HCT116 (cell line): ENCODE data around the gene HSD3B7. TPM values are rescaled to one million over a fixed set of nuclear protein-coding genes. Genes with fewer than 3 reads are reported as not detected.

ENCODE experiments used
- ATAC-seq: fragments of 200-7000 bp; cut with Tn5 transposase; 2 replicates; pipeline ENCODE4 v1.9.1; 2020; ENCODE audit warnings: mild to moderate bottlenecking, moderate library complexity
- BruUV-seq: library from RNA; stranded (reverse); fragments of 400-500 nt; replicated peaks from 2 replicates; lab custom pipeline; 2021; lab: Mats Ljungman, UMichigan
- CTCF ChIA-PET: fragments of 300-600 bp; sonication (Branson Sonifier 250); formaldehyde crosslinking; loops from one replicate; lab custom pipeline; 2021; ENCODE audit warnings: antibody characterized with exemption; lab: Charles Lee
- POLR2A ChIA-PET: fragments of 300-600, 350-600 bp; sonication (Branson Sonifier 250); formaldehyde crosslinking; loops from one replicate; lab custom pipeline; 2021; ENCODE audit warnings: antibody characterized with exemption; lab: Charles Lee
- RAD21 ChIA-PET, 2 experiments: fragments of 300-600 bp; sonication (Branson Sonifier 250); formaldehyde crosslinking; loops; one replicate each; lab custom pipeline; 2023; ENCODE audit warnings: low total read pairs in 2 of 2; ENCODE audit not compliant: uncharacterized antibody in 2 of 2, unreplicated experiment in 2 of 2, low non-redundant PET in 1 of 2; lab: Charles Lee
- DNase-seq: peaks from one replicate; pipeline ENCODE4 v3.0.0-alpha.2; 2010; ENCODE audit warnings: low read depth, low spot score
- H2AFZ ChIP-seq: fragments of 200-600 bp; shearing (Covaris generic), sonication (generic); 2 replicates; pipeline ENCODE4 v1.6.1; 2017; ENCODE audit warnings: low read depth, mixed run types, mixed read lengths, antibody characterized with exemption, low read length; ENCODE audit not compliant: poor library complexity, severe bottlenecking
- H3K27ac ChIP-seq: 2 replicates; pipeline ENCODE4 v1.5.1; 2012; ENCODE audit warnings: low read depth, low read length
- H3K27me3 ChIP-seq: fragments of 200-600 bp; sonication (generic); 2 replicates; pipeline ENCODE4 v1.6.1; 2016; ENCODE audit warnings: mixed run types, low read length, mixed read lengths; ENCODE audit not compliant: insufficient read depth
- H3K36me3 ChIP-seq, 2 experiments: fragments of 200-500 bp in 1 of 2; fragments of 200-600 bp in 1 of 2; sonication (Bioruptor generic) in 1 of 2; sonication (generic) in 1 of 2; 2 replicates each; pipeline versions ENCODE4 v1.5.1 to v1.6.1; 2014 to 2016; ENCODE audit warnings: low read length in 2 of 2, inconsistent platforms in 1 of 2, mixed read lengths in 1 of 2, mixed run types in 1 of 2; ENCODE audit not compliant: insufficient read depth in 2 of 2, control insufficient read depth in 1 of 2
- H3K4me1 ChIP-seq, 2 experiments: fragments of 200-600 bp in 1 of 2; sonication (generic) in 1 of 2; 2 replicates each; pipeline versions ENCODE4 v1.5.1 to v1.6.1; 2012 to 2017; ENCODE audit warnings: low read length in 2 of 2, inconsistent platforms in 1 of 2, mild to moderate bottlenecking in 1 of 2, mixed read lengths in 1 of 2, mixed run types in 1 of 2, moderate library complexity in 1 of 2; ENCODE audit not compliant: insufficient read depth in 2 of 2, control insufficient read depth in 1 of 2
- H3K4me2 ChIP-seq: fragments of 200-600 bp; sonication (generic); 2 replicates; pipeline ENCODE4 v1.6.1; 2017; ENCODE audit warnings: mixed run types, low read length, mixed read lengths
- H3K4me3 ChIP-seq, 2 experiments: fragments of 200-600 bp in 1 of 2; sonication (generic) in 1 of 2; replicated peaks in 1 of 2; 2 replicates each; pipeline ENCODE4 v1.5.1; 2011 to 2016; ENCODE audit warnings: low read length in 2 of 2, control low read depth in 1 of 2, low read depth in 1 of 2, mild to moderate bottlenecking in 1 of 2, mixed read lengths in 1 of 2, mixed run types in 1 of 2
- H3K79me2 ChIP-seq: fragments of 200-600 bp; sonication (generic); 2 replicates; pipeline ENCODE4 v1.6.1; 2017; ENCODE audit warnings: mild to moderate bottlenecking, mixed run types, low read length, moderate library complexity, mixed read lengths; ENCODE audit not compliant: insufficient read depth
- H3K9ac ChIP-seq: fragments of 200-600 bp; sonication (generic); 2 replicates; pipeline ENCODE4 v1.6.1; 2016; ENCODE audit warnings: low read length, mixed read lengths
- H3K9me2 ChIP-seq: fragments of 200-600 bp; sonication (generic), shearing (Covaris generic); 2 replicates; pipeline ENCODE4 v1.6.1; 2017; ENCODE audit warnings: mixed run types, mild to moderate bottlenecking, moderate library complexity; ENCODE audit not compliant: insufficient read depth
- H3K9me3 ChIP-seq, 2 experiments: fragments of 200-500 bp in 1 of 2; fragments of 200-600 bp in 1 of 2; sonication (Bioruptor generic) in 1 of 2; sonication (generic) in 1 of 2; 2 replicates each; pipeline ENCODE4 v1.6.1; 2014 to 2017; ENCODE audit warnings: low read length in 2 of 2, mixed read lengths in 2 of 2, inconsistent platforms in 1 of 2, low read depth in 1 of 2, mild to moderate bottlenecking in 1 of 2, mixed run types in 1 of 2, moderate library complexity in 1 of 2; ENCODE audit not compliant: control insufficient read depth in 1 of 2, insufficient read depth in 1 of 2
- H4K20me1 ChIP-seq: fragments of 200-600 bp; sonication (generic), shearing (Covaris generic); 2 replicates; pipeline ENCODE4 v1.6.1; 2017; ENCODE audit warnings: mixed run types, mild to moderate bottlenecking, moderate library complexity; ENCODE audit not compliant: insufficient read depth
- EGR1 ChIP-seq: IDR thresholded peaks from 2 replicates; pipeline ENCODE4 v1.6.1; 2012; ENCODE audit warnings: low read depth
- POLR2A ChIP-seq: IDR thresholded peaks from 2 replicates; pipeline ENCODE4 v1.7.0; 2011; ENCODE audit warnings: borderline replicate concordance; ENCODE audit not compliant: insufficient read depth, insufficient read length; ENCODE audit errors: extremely low read depth
- SRF ChIP-seq: IDR thresholded peaks from 2 replicates; pipeline ENCODE4 v1.6.1; 2012; ENCODE audit warnings: low read depth
- ZBTB33 ChIP-seq: IDR thresholded peaks from 2 replicates; pipeline ENCODE4 v1.6.1; 2011; ENCODE audit warnings: mild to moderate bottlenecking, low read length, moderate library complexity; ENCODE audit not compliant: insufficient replicate concordance; ENCODE audit errors: extremely low read depth
- ZFX ChIP-seq: fragments of 450-650 bp; IDR thresholded peaks from 2 replicates; pipeline ENCODE4 v1.6.1; 2017
- ZNF274 ChIP-seq: fragments of 200-500 bp; sonication (Bioruptor generic); IDR thresholded peaks from 2 replicates; pipeline ENCODE4 v1.6.1; 2014; ENCODE audit warnings: mild to moderate bottlenecking, low read depth, low read length, inconsistent platforms
- intact Hi-C: fragments of 100-400 bp; cut with micrococcal nuclease; formaldehyde crosslinking; loops from 2 replicates; pipeline ENCODE4 v1.10.0; 2022
- total RNA-seq: library from RNA; stranded (reverse); gene quantifications from one replicate; pipeline ENCODE4 v1.2.1, GENCODE V29; 2021; ENCODE audit not compliant: unreplicated experiment
- TF ChIP-seq, protein P1 (sequence below): IDR thresholded peaks from 2 replicates; pipeline ENCODE4 v1.6.1; 2012

The HSD3B7 gene
- total RNA-seq, 1 experiment from 2014 or later: 8.6 TPM

DNA sequence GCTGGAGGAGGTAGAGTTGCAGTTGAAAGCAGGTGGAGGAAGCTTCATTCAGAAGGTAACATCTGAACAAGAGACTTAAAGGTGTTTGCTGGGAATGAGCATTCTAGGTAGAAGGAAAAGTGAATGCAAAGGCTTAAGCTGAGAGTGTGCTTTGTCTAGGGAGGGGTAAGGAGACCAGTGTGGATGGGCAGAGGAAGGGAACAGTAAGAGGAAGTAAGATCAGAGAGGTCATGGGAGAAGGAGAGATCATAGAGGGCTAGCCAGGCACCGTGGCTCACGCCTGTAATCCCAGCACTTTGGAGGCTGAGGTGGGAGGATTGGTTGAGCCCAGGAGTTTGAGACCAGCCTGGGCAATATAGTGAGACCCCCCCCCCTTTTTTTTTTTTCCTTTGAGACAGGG is 51.7 kb downstream of the HSD3B7 start:
- intact Hi-C loops: no loop called here
- CTCF ChIA-PET: no interaction called here
- TF ChIP-seq EGR1 (no peak), ZFX (no peak), POLR2A (no peak), ZBTB33 (no peak), SRF (no peak), ZNF274 (no peak)
- TF ChIP-seq, protein P1, sequence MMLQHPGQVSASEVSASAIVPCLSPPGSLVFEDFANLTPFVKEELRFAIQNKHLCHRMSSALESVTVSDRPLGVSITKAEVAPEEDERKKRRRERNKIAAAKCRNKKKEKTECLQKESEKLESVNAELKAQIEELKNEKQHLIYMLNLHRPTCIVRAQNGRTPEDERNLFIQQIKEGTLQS: no peak
- TF ChIP-seq, all 23 proteins: peak for 0
- BruUV-seq: no TSS peak
- RAD21 ChIA-PET: no interaction called here
- peaks cover 5 to 15% of the 10 kb centered on the region in 2 experiments for H3K4me1 ChIP-seq
- no peaks in the 10 kb centered on the region for H3K27me3 ChIP-seq
- H3K9me2 ChIP-seq: no peaks in the 10 kb centered on the region
- DNase-seq (no peak), ATAC-seq (no peak)
- peaks cover 10% of the 10 kb centered on the region; the same call in 1 of the 2 replicates for H3K79me2 ChIP-seq
- no peaks in the 10 kb centered on the region for H3K9me3 ChIP-seq
- POLR2A ChIA-PET: no interaction called here
- no peak overlapping the region for H3K27ac ChIP-seq
- no peak overlapping the region for H3K4me2 ChIP-seq
- H3K4me3 ChIP-seq: no peak overlapping the region
- peaks cover 0 to 3% of the 10 kb centered on the region in 2 experiments; a peak in 2 of 4 replicates for H3K36me3 ChIP-seq
- H4K20me1 ChIP-seq: no peaks in the 10 kb centered on the region
- H3K9ac ChIP-seq: no peak overlapping the region
- no peak overlapping the region for H2AFZ ChIP-seq

Other genes with a start within 250 kb of the HSD3B7 start
- 32.6 TPM for gene PHKG2, start 236.8 kb upstream of the HSD3B7 start, total RNA-seq
- gene CFAP119, start 223.1 kb upstream of the HSD3B7 start, total RNA-seq: 12.6 TPM
- gene RNF40, start 222.9 kb upstream of the HSD3B7 start, total RNA-seq: 90.3 TPM
- 18.4 TPM for gene ZNF629, start 198.0 kb upstream of the HSD3B7 start, total RNA-seq
- 44.9 TPM for gene BCL7C, start 91.1 kb upstream of the HSD3B7 start, total RNA-seq
- 1.4 TPM for gene CTF1, start 88.6 kb upstream of the HSD3B7 start, total RNA-seq
- gene FBXL19, start 61.6 kb upstream of the HSD3B7 start, total RNA-seq: 45.2 TPM
- 9.0 TPM for gene ORAI3, start 36.1 kb upstream of the HSD3B7 start, total RNA-seq
- gene SETD1A, start 27.5 kb upstream of the HSD3B7 start, total RNA-seq: 26.9 TPM
- 1.6 TPM for gene STX1B, start 25.4 kb downstream of the HSD3B7 start, total RNA-seq
- gene STX4, start 48.4 kb downstream of the HSD3B7 start, total RNA-seq: 26.0 TPM
- 16.8 TPM for gene ZNF668, start 89.0 kb downstream of the HSD3B7 start, total RNA-seq
- gene ZNF646, start 89.2 kb downstream of the HSD3B7 start, total RNA-seq: 17.7 TPM
- 11.6 TPM for gene PRSS53, start 103.7 kb downstream of the HSD3B7 start, total RNA-seq
- gene VKORC1, start 109.6 kb downstream of the HSD3B7 start, total RNA-seq: 83.8 TPM
- gene BCKDK, start 123.2 kb downstream of the HSD3B7 start, total RNA-seq: 60.7 TPM
- 44.9 TPM for gene KAT8, start 132.5 kb downstream of the HSD3B7 start, total RNA-seq
- gene PRSS8, start 150.5 kb downstream of the HSD3B7 start, total RNA-seq: 42.6 TPM
- gene PRSS36, start 164.9 kb downstream of the HSD3B7 start, total RNA-seq: not detected
- 522 TPM for gene FUS, start 194.9 kb downstream of the HSD3B7 start, total RNA-seq
- not detected for gene PYCARD, start 217.6 kb downstream of the HSD3B7 start, total RNA-seq
- 43.8 TPM for gene TRIM72, start 228.9 kb downstream of the HSD3B7 start, total RNA-seq
- not detected for gene PYDC1, start 231.9 kb downstream of the HSD3B7 start, total RNA-seq